HFFc6 (cell line): ENCODE measurements around the gene TNNC1. TPM values are rescaled to one million over a fixed set of nuclear protein-coding genes. Genes with fewer than 3 reads are reported as not detected.

Source experiments
- DNase-seq: peaks from one replicate; pipeline ENCODE4 v3.0.0-alpha.2; 2018
- H3K27ac Mint-ChIP-seq: 2 replicates; pipeline ENCODE4 v1.8.0; 2020; ENCODE audit warnings: mild to moderate bottlenecking, mixed read lengths
- H3K27me3 Mint-ChIP-seq: 2 replicates; pipeline ENCODE4 v1.8.0; 2021; ENCODE audit warnings: mild to moderate bottlenecking, moderate library complexity, mixed read lengths; ENCODE audit not compliant: insufficient read depth
- H3K36me3 Mint-ChIP-seq: 2 replicates; pipeline ENCODE4 v1.8.0; 2021; ENCODE audit warnings: low read depth, mixed read lengths
- H3K4me1 Mint-ChIP-seq: 2 replicates; pipeline ENCODE4 v1.8.0; 2020; ENCODE audit warnings: low read depth, mixed read lengths
- H3K4me3 Mint-ChIP-seq: 2 replicates; pipeline ENCODE4 v1.8.0; 2020; ENCODE audit warnings: mild to moderate bottlenecking, moderate library complexity, mixed read lengths
- H3K9me3 Mint-ChIP-seq: 2 replicates; pipeline ENCODE4 v1.8.0; 2020; ENCODE audit warnings: mild to moderate bottlenecking, mixed read lengths
- total RNA-seq, 6 experiments: library from RNA; stranded (reverse); fragmentation: NEBNext Ultra II Directional; extraction: Animal tissue kit (Norgen Biotek cat#: 25700); gene quantifications; 2 replicates in 1 of 6; 3 replicates in 5 of 6; pipeline ENCODE4 v1.2.3, GENCODE V29; 2021
- TF ChIP-seq, protein P1 (sequence below): fragments of 200-600 bp; sonication (generic); IDR thresholded peaks from 2 replicates; pipeline ENCODE4 v1.5.0; 2021; ENCODE audit warnings: antibody characterized with exemption, mild to moderate bottlenecking

Gene TNNC1
- total RNA-seq, 6 experiments from 2014 or later = 0.35 to 0.55 (median 0.53) TPM; not detected in 2

- H3K4me3 Mint-ChIP-seq = no peak overlapping the region
- no peak for DNase-seq
- TF ChIP-seq, protein P1, sequence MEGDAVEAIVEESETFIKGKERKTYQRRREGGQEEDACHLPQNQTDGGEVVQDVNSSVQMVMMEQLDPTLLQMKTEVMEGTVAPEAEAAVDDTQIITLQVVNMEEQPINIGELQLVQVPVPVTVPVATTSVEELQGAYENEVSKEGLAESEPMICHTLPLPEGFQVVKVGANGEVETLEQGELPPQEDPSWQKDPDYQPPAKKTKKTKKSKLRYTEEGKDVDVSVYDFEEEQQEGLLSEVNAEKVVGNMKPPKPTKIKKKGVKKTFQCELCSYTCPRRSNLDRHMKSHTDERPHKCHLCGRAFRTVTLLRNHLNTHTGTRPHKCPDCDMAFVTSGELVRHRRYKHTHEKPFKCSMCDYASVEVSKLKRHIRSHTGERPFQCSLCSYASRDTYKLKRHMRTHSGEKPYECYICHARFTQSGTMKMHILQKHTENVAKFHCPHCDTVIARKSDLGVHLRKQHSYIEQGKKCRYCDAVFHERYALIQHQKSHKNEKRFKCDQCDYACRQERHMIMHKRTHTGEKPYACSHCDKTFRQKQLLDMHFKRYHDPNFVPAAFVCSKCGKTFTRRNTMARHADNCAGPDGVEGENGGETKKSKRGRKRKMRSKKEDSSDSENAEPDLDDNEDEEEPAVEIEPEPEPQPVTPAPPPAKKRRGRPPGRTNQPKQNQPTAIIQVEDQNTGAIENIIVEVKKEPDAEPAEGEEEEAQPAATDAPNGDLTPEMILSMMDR = no peak
- H3K27ac Mint-ChIP-seq = no peak overlapping the region
- peaks cover 32% of the 10 kb centered on the region for H3K27me3 Mint-ChIP-seq
- H3K9me3 Mint-ChIP-seq = no peaks in the 10 kb centered on the region
- no peaks in the 10 kb centered on the region for H3K36me3 Mint-ChIP-seq
- H3K4me1 Mint-ChIP-seq = peaks cover 6% of the 10 kb centered on the region; the same call in 1 of the 2 replicates
These were observed 16.3 kb downstream of the TNNC1 start for GRCh38 chr3:52437326-52438103.

DNA sequence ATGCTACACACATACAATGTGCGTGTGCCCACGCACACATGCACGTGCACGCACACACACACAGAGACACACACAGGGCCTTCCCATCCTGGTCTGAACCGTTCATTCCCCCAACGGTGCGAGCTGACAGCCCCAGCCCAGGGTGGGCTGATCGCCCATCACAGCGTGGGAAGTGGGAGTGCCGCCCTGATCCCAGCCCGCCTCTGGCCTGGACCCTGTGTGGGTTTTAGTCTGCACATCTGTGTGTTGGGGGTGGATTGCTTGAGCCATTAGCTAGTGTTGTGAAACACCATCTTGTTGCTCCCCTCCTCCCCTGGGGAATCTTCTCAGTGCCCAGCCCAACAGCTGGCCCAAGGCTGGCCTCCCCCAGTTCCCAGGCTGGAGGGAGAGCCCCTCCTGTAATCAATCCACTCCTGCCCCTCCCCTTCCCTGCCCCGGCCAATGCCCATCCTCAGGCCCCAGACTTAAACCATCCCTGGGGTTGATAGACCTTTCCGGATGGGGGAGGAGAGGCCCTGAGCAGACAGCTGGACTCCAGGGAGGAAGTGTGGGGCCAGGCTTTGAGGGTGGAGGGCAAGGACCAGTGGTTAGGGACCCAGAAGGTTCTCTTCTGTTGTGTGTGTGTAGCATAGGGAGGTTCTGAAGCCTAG, 17.2 kb downstream of the TNNC1 start:
- Mint-ChIP-seq H3K27me3 (peaks cover 32% of the 10 kb centered on the region), H3K4me1 (peaks cover 6% of the 10 kb centered on the region; the same call in 1 of the 2 replicates), H3K4me3 (no peak overlapping the region), H3K27ac (no peak overlapping the region), H3K9me3 (no peaks in the 10 kb centered on the region), H3K36me3 (no peaks in the 10 kb centered on the region)
- TF ChIP-seq, protein P1 = no peak
- DNase-seq = no peak

DNA sequence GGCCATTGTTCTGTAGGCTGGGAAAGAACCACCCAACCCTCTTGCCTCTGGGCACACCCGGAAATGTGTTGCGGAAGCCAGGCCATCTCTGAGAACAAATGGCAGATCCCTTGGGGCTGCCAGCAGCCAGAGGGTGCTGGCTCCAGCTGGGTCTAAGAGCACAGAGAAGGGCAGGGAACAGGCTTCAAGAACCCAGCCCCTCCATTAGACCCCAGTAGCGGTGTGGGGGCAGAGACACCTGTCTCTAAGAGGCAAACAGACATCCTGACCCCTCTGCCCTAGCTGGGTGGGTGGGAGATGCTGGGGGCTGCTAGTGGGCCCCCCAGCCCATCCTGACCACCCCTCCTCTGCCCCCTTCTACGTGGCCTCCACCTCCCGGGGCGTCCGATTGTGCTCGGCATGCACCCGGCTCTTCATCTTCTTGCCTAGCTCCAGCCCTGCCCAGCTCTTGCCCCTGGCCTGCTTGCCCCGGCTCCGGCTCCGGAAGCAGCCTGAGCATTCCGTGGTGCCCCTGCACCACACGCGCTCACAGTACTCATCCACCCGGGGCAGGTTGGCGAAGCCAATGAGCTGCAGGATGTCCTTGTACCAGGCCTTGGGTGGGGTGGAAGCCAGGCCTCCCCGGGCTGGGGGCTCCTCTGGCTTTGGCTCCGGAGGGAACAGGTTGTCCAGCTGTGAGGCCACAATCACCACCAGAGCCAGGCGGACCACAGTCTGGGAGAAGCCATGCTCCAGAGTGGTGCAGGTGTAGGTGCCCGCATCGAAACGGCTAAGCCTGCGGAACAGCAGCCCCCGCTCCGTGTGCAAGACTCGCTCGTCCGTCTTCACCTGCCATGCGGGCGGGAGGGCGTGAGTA, 18.4 kb downstream of the TNNC1 start:
- no peak for DNase-seq
- TF ChIP-seq, protein P1 = no peak
- peaks cover 36% of the 10 kb centered on the region for H3K27me3 Mint-ChIP-seq
- peaks cover 6% of the 10 kb centered on the region; the same call in 1 of the 2 replicates for H3K4me1 Mint-ChIP-seq
- no peak overlapping the region for H3K27ac Mint-ChIP-seq
- H3K9me3 Mint-ChIP-seq = no peaks in the 10 kb centered on the region
- H3K36me3 Mint-ChIP-seq = no peaks in the 10 kb centered on the region
- H3K4me3 Mint-ChIP-seq = no peak overlapping the region

- TF ChIP-seq, protein P1 = no peak
- no peak for DNase-seq
- Mint-ChIP-seq H3K9me3 (no peaks in the 10 kb centered on the region), H3K27ac (no peak overlapping the region), H3K27me3 (peaks cover 34% of the 10 kb centered on the region), H3K4me1 (peaks cover 6% of the 10 kb centered on the region; the same call in 1 of the 2 replicates), H3K36me3 (no peaks in the 10 kb centered on the region), H3K4me3 (no peak overlapping the region)
These were observed 19.2 kb downstream of the TNNC1 start for GRCh38 chr3:52434491-52435115.

DNA sequence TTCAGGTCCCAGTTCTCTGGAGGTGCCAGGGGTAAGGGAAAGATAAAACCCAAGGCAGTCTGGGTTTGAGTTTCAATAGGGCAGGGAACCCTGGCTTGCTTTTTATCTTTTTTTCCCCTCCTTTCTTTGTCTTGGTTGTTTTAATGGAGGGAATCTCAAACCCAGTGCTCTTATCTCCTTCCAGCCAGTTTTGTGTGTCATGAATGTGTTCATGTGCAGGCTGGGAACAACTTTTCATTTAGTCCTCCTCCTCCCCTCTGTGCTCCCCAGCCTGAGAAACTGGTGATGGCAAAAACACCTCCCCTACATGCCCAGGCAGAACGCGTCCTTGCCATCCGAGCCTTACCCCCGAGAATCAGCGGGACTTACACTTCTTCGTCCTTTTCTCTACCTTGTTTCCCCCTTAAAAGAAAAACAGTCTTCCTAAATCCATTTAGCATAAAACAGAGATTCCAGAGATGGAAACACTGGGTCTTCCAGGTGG, 19.8 kb downstream of the TNNC1 start:
- TF ChIP-seq, protein P1 = no peak
- DNase-seq = no peak
- no peak overlapping the region for H3K4me3 Mint-ChIP-seq
- no peaks in the 10 kb centered on the region for H3K9me3 Mint-ChIP-seq
- peaks cover 31% of the 10 kb centered on the region for H3K27me3 Mint-ChIP-seq
- H3K4me1 Mint-ChIP-seq = peaks cover 6% of the 10 kb centered on the region; the same call in 1 of the 2 replicates
- no peak overlapping the region for H3K27ac Mint-ChIP-seq
- H3K36me3 Mint-ChIP-seq = no peaks in the 10 kb centered on the region
